SK-N-SH treated with all-trans-retinoic acid at 6 μM for 48 hours (cell line): ENCODE results near the gene FGGY.

Experiments
- ATAC-seq: fragments of 200-7000 bp; cut with Tn5 transposase; 3 replicates; pipeline ENCODE4 v1.9.1; 2020; ENCODE audit warnings: mild to moderate bottlenecking, moderate library complexity
- ARNTL ChIP-seq: fragments of 450-650 bp; formaldehyde crosslinking; IDR thresholded peaks from 2 replicates; pipeline ENCODE4 v1.5.0; 2020; ENCODE audit warnings: low read depth, mild to moderate bottlenecking, moderate library complexity, borderline replicate concordance
- BACH2 ChIP-seq: fragments of 250-450 bp; sonication (Bioruptor Pico); IDR thresholded peaks from 2 replicates; pipeline ENCODE4 v1.9.0; 2021; ENCODE audit warnings: mild to moderate bottlenecking, borderline replicate concordance
- CREB5 ChIP-seq: fragments of 250-450 bp; sonication (Bioruptor Pico); IDR thresholded peaks from 2 replicates; pipeline ENCODE4 v1.5.1; 2020; ENCODE audit warnings: low read depth, mild to moderate bottlenecking, moderate library complexity
- CSDC2 ChIP-seq: fragments of 250-450 bp; sonication (Bioruptor Pico); IDR thresholded peaks from 2 replicates; pipeline ENCODE4 v1.5.0; 2020; ENCODE audit warnings: mild to moderate bottlenecking, moderate library complexity
- CSRNP3 ChIP-seq: fragments of 250-450 bp; sonication (Bioruptor Pico); IDR thresholded peaks from 2 replicates; pipeline ENCODE4 v1.5.1; 2021; ENCODE audit warnings: mild to moderate bottlenecking, moderate library complexity
- ESRRG ChIP-seq: fragments of 250-450 bp; sonication (Bioruptor Pico); IDR thresholded peaks from 2 replicates; pipeline ENCODE4 v1.6.1; 2021; ENCODE audit warnings: mild to moderate bottlenecking
- GLIS3 ChIP-seq: fragments of 250-450 bp; sonication (Bioruptor Pico); IDR thresholded peaks from 2 replicates; pipeline ENCODE4 v1.5.0; 2020; ENCODE audit warnings: mild to moderate bottlenecking, moderate library complexity
- ISL1 ChIP-seq: fragments of 250-450 bp; sonication (Bioruptor Pico); IDR thresholded peaks from 2 replicates; pipeline ENCODE4 v2.1.2; 2022; ENCODE audit warnings: mild to moderate bottlenecking, moderate library complexity
- PATZ1 ChIP-seq: fragments of 250-450 bp; sonication (Bioruptor Pico); IDR thresholded peaks from 2 replicates; pipeline ENCODE4 v1.8.0; 2020; ENCODE audit warnings: mild to moderate bottlenecking, moderate library complexity, borderline replicate concordance
- POU6F1 ChIP-seq: fragments of 250-450 bp; sonication (Bioruptor Pico); IDR thresholded peaks from 2 replicates; pipeline ENCODE4 v1.8.0; 2021; ENCODE audit warnings: low read depth, mild to moderate bottlenecking, moderate library complexity, borderline replicate concordance
- PPARA ChIP-seq: fragments of 250-450 bp; sonication (Bioruptor Pico); IDR thresholded peaks from 2 replicates; pipeline ENCODE4 v1.5.0; 2020; ENCODE audit warnings: mild to moderate bottlenecking, borderline replicate concordance
- RARB ChIP-seq: fragments of 250-450 bp; sonication (Bioruptor Pico); IDR thresholded peaks from 2 replicates; pipeline ENCODE4 v1.8.0; 2021; ENCODE audit warnings: mild to moderate bottlenecking, moderate library complexity
- SNAI2 ChIP-seq: fragments of 250-450 bp; sonication (Bioruptor Pico); IDR thresholded peaks from 2 replicates; pipeline ENCODE4 v1.5.0; 2020; ENCODE audit warnings: mild to moderate bottlenecking, moderate library complexity
- TCF4 ChIP-seq: fragments of 250-450 bp; sonication (Bioruptor Pico); IDR thresholded peaks from 2 replicates; pipeline ENCODE4 v1.8.0; 2021; ENCODE audit warnings: mild to moderate bottlenecking, moderate library complexity, borderline replicate concordance
- TSHZ2 ChIP-seq: fragments of 250-450 bp; sonication (Bioruptor Pico); IDR thresholded peaks from 2 replicates; pipeline ENCODE4 v1.5.0; 2020; ENCODE audit warnings: mild to moderate bottlenecking, moderate library complexity
- ZC3H10 ChIP-seq: fragments of 250-450 bp; sonication (Bioruptor Pico); IDR thresholded peaks from 2 replicates; pipeline ENCODE4 v1.5.1; 2021; ENCODE audit warnings: mild to moderate bottlenecking, moderate library complexity
- ZFP3 ChIP-seq: fragments of 250-450 bp; sonication (Bioruptor Pico); IDR thresholded peaks from 2 replicates; pipeline ENCODE4 v1.5.0; 2020; ENCODE audit warnings: mild to moderate bottlenecking, moderate library complexity
- ZFP30 ChIP-seq: fragments of 450-650 bp; formaldehyde crosslinking; IDR thresholded peaks from 2 replicates; pipeline ENCODE4 v1.5.0; 2022; ENCODE audit warnings: mild to moderate bottlenecking, moderate library complexity
- ZNF565 ChIP-seq: fragments of 450-650 bp; formaldehyde crosslinking; conservative IDR thresholded peaks from 2 replicates; pipeline ENCODE4 v1.5.0; 2020; ENCODE audit warnings: low read depth, mild to moderate bottlenecking, moderate library complexity
- ZNF70 ChIP-seq: fragments of 450-650 bp; formaldehyde crosslinking; IDR thresholded peaks from 2 replicates; pipeline ENCODE4 v1.5.0; 2020; ENCODE audit warnings: mild to moderate bottlenecking, moderate library complexity
- ZNF8 ChIP-seq: fragments of 450-650 bp; formaldehyde crosslinking; IDR thresholded peaks from 2 replicates; pipeline ENCODE4 v1.5.0; 2020; ENCODE audit warnings: mild to moderate bottlenecking, moderate library complexity

The FGGY gene

GRCh38 chr1:59743324-59744091 lies 446.6 kb downstream of the FGGY start:
- no peak for ATAC-seq
- no peak for TF ChIP-seq ZFP30 (CRISPR knock-in tag)
- no peak for TF ChIP-seq SNAI2 (CRISPR knock-in tag)
- TF ChIP-seq CSDC2, result no peak
- TF ChIP-seq ARNTL (CRISPR knock-in tag), result no peak
- no peak for TF ChIP-seq ESRRG (CRISPR knock-in tag)
- TF ChIP-seq POU6F1 (CRISPR knock-in tag), result no peak
- no peak for TF ChIP-seq TCF4 (CRISPR knock-in tag)
- TF ChIP-seq ISL1 (CRISPR knock-in tag), result no peak
- TF ChIP-seq PATZ1 (CRISPR knock-in tag), result no peak
- TF ChIP-seq ZC3H10 (CRISPR knock-in tag), result no peak
- TF ChIP-seq BACH2 (CRISPR knock-in tag), result no peak
- no peak for TF ChIP-seq PPARA
- TF ChIP-seq GLIS3, result no peak
- no peak for TF ChIP-seq ZNF565 (CRISPR knock-in tag)
- TF ChIP-seq TSHZ2, result no peak
- no peak for TF ChIP-seq ZNF8
- TF ChIP-seq RARB (CRISPR knock-in tag), result no peak
- no peak for TF ChIP-seq CREB5 (CRISPR knock-in tag)
- TF ChIP-seq CSRNP3 (CRISPR knock-in tag), result no peak
- no peak for TF ChIP-seq ZFP3 (CRISPR knock-in tag)

GRCh38 chr1:59747420-59748024 lies 450.6 kb downstream of the FGGY start:
- ATAC-seq, result peak; percentile 33; the same call in 1 of the 3 replicates
- TF ChIP-seq ZNF565 (CRISPR knock-in tag), result no peak
- peak; percentile 73; the same call in 1 of the 2 replicates for TF ChIP-seq TSHZ2
- no peak for TF ChIP-seq ZFP3 (CRISPR knock-in tag)
- no peak; the same call in 1 of the 2 replicates for TF ChIP-seq ZNF8
- TF ChIP-seq ZNF70 (CRISPR knock-in tag), result no peak
- TF ChIP-seq SNAI2 (CRISPR knock-in tag), result no peak
- peak; percentile 67 for TF ChIP-seq ISL1 (CRISPR knock-in tag)
- peak; percentile 70 for TF ChIP-seq TCF4 (CRISPR knock-in tag)
